Measurements from ENCODE around the gene CREB3.
A peak's percentile ranks its signal among the peaks of the same experiment; 100 is the strongest.

Gene CREB3, protein sequence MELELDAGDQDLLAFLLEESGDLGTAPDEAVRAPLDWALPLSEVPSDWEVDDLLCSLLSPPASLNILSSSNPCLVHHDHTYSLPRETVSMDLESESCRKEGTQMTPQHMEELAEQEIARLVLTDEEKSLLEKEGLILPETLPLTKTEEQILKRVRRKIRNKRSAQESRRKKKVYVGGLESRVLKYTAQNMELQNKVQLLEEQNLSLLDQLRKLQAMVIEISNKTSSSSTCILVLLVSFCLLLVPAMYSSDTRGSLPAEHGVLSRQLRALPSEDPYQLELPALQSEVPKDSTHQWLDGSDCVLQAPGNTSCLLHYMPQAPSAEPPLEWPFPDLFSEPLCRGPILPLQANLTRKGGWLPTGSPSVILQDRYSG

DNA sequence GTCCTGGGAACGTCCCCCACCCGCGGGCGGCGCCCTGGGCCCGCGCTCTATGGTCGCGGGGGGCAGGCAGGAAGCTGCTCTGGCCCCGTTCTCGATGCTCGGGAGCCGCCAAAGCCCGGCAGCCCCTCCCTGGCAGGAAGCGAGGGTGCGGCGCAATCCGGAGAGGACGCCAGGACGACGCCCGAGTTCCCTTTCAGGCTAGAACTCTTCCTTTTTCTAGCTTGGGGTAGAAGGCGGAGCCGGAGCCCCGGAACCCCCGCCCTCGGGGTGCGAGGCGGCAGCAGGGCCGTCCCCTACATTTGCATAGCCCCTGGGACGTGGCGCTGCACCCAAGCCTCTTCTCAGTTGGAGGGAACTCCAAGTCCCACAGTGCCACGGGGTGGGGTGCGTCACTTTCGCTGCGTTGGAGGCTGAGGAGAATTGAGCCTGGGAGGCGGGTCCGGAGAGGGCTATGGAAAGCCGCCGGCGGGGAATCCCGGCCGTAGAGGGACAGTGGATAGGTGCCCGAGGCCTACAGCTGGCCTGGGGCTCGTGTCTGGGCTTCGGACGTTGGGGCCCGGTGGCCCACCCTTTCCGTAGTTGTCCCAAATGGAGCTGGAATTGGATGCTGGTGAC, at the start of gene CREB3, which contains the start of gene TLN1:
TSS of gene CREB3 (plus strand) at position 482 of the 615 bp plus-strand sequence. CDS start at position 589, 107 bp downstream.
TSS of gene TLN1 (minus strand) at position 11 of the 615 bp plus-strand sequence. CDS start 6,501 bp downstream, outside the sequence.
- DNase-seq (ENCODE audit: low spot score): peak; percentile 99

DNA sequence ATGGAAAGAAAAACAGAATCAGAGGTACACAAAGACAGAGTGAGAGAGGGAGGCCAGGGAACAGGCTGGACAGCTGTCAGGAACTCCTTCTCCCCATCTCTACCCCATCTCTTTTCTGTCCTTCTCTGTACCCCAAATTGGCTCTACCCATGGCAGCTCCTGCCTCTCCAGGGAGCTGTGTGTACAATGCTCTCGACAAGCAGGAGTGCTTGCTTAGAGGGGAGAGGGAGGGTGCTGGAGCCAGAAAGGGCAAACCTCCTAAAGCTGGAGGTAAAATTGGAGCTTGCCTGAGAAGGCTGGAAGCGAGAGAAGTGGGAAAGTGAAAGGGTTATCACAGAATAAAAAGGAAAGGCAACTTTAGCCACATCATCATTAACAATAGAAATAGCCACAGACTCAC, 49.1 kb upstream of the CREB3 start:
- DNase-seq (ENCODE audit: low spot score): no peak

DNA sequence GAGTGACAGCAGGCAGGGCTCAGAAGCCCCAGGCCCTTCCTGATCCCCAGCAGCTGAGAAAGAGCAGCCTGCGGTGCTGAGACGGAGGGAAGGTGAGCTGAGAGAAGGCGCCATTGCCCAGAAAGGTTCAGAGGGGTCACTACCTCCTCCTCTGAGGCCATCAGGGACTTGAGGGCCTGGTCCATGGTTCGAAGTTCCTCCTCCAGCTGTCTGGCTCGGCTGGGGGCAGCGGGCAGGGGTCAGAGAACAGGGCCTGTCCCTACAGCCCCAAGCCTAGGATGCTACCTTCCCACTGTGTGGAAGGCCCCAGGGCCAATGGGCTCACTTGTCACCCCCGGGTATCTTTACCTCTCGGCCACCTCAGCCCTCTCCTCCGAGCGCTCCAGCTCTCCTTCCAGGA, 47.5 kb upstream of the CREB3 start:
- no peak for DNase-seq (ENCODE audit: low spot score)

DNA sequence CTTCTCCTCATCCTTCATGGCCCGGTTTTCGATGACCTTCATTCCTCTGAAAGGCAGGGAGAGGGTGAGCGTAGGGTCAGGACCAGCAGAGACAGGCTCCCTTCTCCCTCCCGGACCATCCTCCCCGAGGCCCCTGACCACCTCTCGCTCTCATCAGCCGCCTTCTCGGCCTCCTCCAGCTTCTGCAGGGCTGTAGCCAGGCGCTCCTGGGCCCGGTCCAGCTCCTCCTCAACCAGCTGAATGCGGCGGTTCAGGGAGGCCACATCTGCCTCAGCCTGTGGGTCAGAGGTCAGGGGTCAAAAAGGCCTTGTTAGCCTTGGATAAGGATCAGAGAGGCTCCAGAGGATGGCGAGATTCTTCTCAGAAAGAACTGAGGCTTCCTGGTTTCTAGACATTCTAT, 47.0 kb upstream of the CREB3 start:
- DNase-seq (ENCODE audit: low spot score): no peak

DNA sequence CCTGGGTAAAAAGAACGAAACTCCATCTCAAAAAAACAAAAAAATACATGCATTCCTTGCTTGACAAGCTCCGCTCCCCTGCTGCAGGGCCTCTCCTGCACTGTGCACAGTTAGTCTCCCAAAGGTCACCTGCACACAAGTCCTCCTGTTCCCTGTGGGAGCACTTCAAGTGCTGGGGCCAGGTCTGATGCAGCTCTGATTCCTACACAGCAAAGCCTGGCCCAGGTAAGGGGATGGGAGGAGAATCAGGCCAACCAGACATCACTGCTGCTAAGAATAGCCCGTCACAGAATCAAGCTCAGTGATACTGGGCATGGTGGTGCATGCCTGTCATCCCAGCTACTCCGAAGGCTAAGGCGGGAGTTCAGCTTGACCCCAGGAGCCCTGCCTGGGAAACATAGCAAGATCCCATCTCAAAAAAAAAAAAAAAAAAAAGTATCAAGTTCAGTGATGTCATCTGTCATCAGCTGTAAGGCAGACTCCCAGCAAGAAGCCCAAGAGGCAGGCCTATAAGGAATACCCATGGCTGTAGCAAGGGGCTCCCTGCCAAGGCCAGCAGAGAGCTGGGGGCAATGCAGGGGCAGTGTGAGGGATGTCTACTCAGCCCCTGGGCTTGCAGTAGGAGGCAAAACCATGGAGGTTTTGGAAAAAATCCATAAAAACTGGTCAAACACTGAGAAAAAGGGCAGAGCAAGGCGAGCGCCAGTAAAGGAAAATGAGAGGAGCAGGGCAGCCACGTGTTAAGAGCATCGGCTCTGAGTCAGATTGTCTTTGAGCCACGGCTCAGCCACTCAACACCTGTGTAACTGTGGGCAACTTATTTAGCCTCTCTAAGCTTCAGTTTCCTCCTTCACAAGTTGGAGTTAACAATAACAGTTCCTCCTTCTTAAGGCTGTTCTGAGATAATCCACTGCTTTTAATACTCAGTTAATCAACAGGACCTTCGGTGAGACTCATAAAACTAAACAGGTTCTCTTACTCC, 46.0 kb upstream of the CREB3 start:
- no peak for DNase-seq (ENCODE audit: low spot score)

DNA sequence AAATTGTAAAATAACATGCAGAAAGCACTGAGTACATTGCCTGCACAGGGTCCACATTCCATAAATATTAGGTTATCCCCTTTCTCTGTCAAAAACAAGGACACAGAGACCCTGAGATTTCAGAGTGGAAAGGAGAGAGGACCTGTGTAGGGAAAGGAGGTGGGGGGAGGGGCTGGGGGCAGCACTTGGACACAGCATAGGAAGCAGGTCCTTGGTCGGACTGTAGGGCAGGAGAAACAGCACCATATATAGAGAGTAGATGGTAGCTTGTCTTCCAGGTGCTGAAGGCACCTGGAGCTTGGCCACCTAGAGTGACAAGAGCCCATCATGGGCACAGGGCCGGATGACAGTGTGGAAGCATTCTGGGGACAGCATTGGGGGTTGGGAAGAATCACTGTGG, 45.2 kb upstream of the CREB3 start:
- no peak for DNase-seq (ENCODE audit: low spot score)

DNA sequence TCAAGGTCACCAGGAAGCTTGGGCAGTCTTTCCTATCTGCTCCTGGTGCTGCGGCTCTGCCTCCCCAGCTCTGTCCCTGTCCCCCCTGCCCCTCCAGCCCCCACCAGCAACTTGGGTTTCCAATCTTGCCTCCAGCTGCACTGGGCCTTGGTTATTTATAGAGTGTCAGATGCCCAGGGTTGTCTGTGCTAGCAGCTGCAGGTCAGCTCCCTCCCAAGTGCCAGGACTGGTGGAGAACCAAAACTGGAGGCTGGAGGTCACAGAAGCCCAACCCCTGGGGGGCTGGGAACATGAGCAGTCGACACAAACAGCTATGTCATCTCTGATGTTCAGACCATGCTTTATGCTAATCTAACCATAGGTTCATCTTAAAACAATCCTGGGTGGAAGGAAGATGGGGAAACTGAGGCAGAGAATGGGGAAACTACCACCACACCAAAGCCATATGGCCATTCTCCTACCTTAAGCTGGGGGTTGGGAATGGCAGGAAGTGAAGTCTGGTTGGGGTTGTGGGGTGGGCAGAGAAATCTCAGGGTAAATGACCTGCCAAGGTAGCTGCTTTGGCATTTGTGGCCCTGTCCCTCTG, 44.4 kb upstream of the CREB3 start:
- DNase-seq (ENCODE audit: low spot score): no peak

DNA sequence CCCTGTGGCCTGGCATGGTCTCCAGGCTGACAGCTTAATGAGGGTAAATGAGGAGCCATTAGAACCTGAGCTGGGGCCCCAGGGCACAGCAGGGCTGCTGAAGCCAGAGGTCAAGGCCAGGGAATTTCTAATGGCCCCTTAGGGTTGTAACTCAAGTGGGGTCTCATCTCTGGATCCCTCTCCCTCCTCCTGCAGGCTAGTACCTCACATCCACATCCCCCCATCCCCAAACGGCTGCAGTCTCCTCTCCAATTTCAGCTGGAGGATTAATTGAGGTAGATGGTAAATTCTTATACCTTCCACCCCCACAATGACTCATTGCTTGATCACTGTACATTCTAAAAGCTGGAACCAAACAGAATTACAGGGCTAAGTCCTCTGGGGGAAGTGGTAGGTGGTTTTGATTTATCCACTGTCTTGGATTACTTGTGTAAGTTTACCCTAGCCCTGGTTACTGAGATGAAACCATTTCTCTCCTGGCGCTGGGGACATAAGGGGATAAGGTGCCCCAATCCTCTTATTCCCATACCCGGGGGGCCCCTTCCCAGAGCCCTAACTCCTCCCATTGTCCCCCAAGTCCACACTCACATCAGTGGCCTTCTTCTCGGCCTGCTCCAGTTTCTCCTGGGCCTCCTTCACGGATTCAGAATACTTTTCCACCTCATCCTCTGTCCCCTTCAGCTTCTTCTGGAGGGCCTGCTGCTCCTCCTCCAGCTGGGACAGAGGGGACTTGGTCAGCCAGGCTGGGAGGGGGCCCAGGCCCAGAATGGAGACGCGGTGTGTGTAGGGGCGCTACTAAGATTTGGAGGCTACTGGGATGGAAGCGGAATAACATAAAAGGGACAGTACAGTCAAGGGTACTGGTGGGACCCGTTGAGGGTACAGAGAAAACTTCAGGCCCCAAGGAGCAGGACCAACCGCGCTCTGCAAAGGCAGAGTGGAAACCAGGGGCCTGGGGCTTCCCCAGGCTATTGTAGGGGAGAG, 43.6 kb upstream of the CREB3 start:
- no peak for DNase-seq (ENCODE audit: low spot score)

DNA sequence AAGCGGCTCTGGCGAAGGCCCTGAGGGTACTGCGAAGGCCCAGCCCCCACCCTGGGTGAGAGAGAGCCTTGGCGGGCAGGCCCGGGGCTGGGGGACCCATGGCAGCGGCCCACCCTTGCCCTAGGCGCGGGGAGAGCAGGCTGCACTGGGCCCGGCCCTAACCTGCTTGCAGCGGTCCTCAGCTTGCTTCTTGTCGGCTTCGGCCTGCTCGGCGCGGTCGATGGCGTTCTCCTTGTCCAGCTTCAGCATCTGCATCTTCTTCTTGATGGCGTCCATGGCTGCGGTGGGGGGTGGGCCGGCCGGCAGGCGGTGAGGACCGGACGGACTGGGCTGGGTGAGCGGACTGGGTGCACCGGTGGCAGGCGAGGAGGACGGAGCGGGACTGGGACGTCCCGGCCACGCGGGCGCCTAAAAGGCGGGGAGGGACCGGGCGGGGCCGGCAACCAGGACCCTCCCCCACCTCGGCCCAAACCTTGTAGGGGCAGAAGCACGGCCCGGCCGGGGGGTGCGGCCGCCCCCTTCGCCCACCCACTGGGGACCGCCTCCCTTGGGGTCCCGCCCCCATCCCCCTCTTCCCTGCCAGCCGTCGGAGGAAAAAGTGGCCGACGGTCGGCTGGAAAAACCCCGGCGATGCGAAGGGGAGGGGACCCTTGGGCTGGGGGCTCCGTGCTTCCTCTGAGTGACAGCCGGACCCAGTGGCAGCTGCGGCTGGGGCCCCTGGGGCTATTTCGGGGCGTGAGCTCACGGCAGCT, 42.7 kb upstream of the CREB3 start, which contains the start of gene TPM2:
TSS of gene TPM2 (minus strand) at position 384 of the 752 bp plus-strand sequence. CDS start at position 276, 108 bp downstream.
- no peak for DNase-seq (ENCODE audit: low spot score)

DNA sequence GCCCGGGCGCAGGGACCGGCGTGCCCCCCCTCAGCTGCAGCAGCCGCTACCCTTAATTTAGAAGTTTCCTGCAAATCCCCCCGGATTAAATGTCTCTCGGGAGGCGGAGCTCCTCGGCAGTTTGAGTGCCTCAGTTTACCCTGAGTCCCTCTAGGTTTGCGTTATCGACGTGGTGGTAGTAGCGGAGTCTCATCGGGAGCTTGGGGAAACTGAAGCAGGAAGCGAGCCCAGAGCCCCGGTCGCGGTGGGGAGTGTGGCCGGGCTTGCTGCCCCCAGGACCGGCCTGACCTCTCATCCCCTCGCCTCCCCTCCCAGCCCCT, 42.2 kb upstream of the CREB3 start:
- no peak for DNase-seq (ENCODE audit: low spot score)

DNA sequence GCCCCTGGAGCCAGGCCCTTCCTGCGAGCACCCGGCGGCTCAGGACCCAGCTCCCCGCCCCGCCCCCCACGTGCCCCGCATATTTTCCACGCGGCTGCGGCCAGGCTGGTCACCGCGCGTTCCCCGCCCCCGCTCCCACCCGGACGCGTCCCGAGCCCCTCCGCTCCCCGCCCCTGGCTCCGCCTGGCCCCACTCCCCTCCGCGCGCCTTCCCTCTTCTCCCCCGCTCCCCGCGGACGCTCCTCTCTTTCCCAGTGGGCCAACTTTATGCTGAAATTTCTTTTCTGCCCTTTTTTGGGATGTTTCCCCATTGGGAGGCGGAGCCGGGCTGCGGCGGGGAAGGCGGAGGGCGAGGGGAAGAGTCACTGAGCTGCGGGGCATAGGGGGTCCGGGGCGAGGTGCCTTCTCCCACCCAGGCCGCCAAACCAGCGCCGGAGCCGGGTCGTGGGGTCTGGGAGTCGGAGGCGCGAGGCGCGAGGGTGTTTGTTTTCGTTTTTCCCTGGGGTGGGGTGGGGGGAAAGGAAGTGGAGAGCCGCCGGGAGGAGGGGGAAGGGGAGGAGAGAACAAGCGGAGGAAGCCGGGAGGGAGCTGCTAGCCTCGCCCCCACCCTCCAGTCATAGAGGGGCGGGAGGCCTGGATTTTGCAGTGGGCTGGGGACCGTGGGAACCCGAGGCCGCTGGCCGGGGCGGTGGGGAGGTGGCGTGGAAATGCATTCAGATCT, 41.7 kb upstream of the CREB3 start:
- no peak for DNase-seq (ENCODE audit: low spot score)

DNA sequence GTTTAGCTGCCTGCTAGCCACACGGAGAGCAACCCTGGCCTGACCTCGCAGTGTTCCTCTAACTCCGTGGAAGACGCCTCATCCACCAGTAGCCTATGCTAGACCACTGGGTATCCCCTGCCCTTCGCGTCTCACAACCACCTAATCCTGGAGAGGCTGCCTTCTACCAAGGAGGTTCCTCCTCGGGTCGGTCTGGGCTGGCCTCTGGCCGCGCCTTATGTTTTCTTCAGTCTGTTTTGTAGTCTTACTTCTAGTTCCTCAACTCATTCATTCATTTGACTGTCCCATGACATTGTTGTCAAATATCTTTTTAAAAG, 41.2 kb upstream of the CREB3 start:
- no peak for DNase-seq (ENCODE audit: low spot score)

DNA sequence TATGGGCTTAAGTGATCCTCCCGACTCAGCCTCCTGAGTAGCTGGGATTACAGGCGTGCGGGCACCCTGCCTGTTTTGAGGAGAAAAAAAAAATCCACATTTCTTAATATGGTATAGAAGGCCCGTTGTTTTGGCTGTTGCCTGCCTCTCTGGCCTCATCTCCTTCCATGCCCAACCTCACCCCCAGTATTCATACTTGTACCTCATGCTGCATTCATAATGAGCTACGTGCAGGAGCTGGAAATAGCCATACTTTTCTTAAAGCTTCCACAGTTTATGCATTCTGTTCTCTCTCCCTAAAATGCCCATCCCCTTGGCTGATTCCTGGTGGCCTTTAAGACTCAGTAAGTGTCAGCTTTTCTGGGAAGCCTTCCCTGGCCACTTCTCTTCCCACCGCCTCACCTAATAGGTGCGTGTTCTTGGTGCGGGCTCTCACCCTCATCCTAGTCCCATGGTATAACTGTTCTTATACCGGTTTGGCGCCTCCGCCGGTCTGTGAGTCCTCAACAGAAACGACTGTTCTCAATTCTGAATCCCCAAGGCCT, 40.6 kb upstream of the CREB3 start:
- DNase-seq (ENCODE audit: low spot score): no peak

DNA sequence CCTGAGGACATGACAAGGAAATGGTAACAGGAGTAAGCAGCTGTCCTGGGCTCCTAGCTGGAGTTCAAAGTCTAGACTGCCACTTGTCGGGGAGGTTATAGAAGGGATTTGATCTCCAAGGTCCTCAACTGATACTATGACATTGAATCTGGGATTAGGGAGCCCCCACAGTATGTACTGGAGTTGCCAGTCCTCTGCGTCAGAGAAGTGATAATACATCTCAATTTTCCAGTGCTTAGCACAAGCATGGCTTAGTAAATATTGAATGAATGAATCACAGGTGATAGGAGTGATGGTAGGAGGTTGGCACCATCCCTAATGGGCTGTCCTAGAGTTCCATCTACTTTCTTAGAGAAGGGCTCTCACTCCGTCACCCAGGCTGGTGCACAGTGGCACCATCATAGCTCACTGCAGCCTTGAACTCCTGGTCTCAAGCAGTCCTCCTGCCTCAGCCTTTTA, 36.5 kb upstream of the CREB3 start:
- no peak for DNase-seq (ENCODE audit: low spot score)

DNA sequence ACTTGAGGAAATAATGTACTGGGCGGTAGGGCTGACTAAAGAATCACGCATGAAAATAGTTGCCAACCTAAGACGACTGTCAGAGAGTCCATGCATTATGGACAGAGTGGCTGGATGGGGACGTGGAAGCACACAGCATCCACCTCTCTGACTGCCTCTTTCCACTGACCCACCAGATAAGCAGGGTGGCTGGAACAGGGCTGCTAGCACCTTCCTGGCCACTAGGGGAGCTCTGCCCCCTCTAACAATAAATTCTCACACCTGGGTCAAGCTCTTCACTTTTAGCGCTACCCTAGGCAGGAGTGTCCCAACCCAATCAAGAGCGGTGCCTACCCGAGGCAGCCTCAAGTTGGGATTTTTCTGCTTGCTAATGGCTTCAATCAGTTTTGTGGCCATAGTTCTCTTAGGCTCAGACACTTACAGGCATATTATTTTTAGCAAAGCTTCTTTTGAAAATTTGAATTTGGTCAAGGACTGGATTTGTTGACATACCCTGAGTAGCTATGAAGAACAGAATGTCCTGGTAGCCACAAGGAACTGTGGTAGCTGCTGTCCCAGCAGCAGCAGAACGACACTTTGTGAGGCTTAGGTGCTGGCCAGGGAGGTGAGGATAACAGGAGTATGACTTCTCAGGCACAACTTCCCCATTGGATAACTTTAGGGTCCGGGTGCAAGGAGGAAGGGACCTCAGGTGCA, 35.8 kb upstream of the CREB3 start:
- peak; percentile 35 for DNase-seq (ENCODE audit: low spot score)

DNA sequence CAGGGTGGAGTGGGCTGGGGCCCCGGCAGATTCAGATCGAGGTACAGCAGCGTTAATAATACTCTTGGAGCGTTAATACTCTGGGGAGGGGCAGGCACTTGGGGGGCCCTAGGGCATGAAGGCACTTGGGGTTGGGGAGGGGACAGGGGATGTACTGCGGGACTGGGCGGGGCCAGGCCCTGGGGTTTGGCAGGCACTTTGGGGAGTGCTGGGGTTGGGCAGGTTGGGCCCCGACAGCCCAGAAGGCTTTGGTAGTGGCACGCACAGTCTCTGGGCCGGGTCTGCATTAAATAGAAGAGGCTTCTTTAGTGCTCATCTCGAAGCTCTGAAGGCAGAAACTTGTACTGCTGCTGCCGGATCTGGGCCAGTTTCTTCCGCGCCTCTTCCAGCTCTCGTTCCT, 35.0 kb upstream of the CREB3 start:
- DNase-seq (ENCODE audit: low spot score): no peak

DNA sequence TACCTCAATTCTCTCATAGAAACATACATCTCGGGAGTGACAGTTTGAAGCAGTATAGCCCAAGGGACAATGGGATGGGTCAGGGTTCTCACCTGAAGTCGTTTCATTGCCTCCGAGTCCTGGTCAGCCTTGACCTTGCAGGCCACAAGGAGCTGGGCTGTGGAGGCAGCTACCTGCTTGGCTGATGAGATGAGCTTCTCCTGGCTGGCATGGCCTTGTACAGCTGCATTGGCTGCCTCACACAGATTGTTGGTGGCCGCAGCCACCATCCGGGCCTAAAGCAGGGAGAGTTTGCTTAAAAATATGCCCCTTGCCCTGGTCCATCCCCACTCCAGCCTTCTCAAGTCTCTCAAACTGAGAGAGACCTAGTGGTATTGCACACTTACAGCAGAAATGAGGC, 34.2 kb upstream of the CREB3 start:
- no peak for DNase-seq (ENCODE audit: low spot score)

DNA sequence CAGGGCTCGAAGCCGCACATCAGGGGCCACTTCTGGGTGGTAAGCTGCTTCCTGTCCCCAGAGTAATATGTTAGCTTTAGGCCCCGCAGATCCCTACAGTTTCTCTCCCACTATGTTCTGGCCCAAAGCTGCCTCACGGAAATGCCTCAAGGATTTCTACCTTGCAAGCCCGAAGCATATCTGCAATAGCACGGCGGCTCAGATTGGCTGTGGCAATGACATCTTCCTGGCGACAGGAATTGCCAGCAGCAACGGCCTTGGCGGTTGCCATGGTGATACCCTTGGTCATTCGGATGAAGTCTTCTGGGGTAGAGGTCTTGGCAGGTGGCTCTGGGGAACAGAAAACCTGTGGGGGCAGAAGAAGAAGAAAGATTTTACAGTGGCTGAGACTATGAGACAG, 32.4 kb upstream of the CREB3 start:
- DNase-seq (ENCODE audit: low spot score): no peak

DNA sequence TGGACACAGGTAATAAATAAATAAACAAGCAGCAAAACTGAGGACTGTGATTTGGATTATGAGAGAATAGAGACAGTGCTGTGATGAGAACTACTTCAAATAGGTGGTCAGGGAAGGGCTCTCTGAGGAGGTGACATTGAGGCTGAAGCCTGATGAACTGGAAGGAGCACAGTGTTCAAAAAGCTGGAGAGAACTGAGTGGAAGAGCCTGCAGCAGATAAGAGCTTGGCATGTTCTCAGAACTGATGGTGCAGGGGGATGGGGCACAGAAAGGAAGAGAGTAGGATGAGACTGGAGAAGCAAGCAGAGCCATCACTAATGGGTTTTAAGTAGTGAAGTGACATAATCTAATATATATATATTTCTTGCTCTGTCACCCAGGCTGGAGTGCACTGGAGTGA, 31.5 kb upstream of the CREB3 start:
- no peak for DNase-seq (ENCODE audit: low spot score)

All from pons (tissue), 1 donor.